Measurements from ENCODE around the gene AKAP8L. TPM values are rescaled to one million over a fixed set of nuclear protein-coding genes. Genes with fewer than 3 reads are reported as not detected.
A peak's percentile ranks its signal among the peaks of the same experiment; 100 is the strongest.
"Not testable (repeated sequence)": the region's sequence is repeated elsewhere in the genome, so short reads cannot be mapped to it uniquely, and the experiment has no call there.

The AKAP8L gene
- total RNA-seq, 1 donor from 2014 or later: 163 TPM

GRCh38 chr19:15354566-15355296, 64.1 kb downstream of the AKAP8L start:
- Mint-ChIP-seq H3K27me3 (ENCODE audit: low read depth) (no peaks in the 10 kb centered on the region), H3K9me3 (no peaks in the 10 kb centered on the region), H3K4me3 (no peak overlapping the region), H3K36me3 (ENCODE audit: low read depth) (peaks cover 22% of the 10 kb centered on the region), H3K27ac (ENCODE audit: unreplicated experiment) (no peak overlapping the region), H3K4me1 (no peaks in the 10 kb centered on the region)
- TF ChIP-seq CTCF (conservative IDR thresholded peaks at IDR 0.05): no peak
- DNase-seq (ENCODE audit: low read depth, low spot score): no peak

GRCh38 chr19:15353908-15354307, 64.9 kb downstream of the AKAP8L start:
- no peak overlapping the region for H3K27ac Mint-ChIP-seq (ENCODE audit: unreplicated experiment)

GRCh38 chr19:15352535-15352934, 66.3 kb downstream of the AKAP8L start:
- peaks cover 15% of the 10 kb centered on the region for H3K36me3 Mint-ChIP-seq (ENCODE audit: low read depth)
- DNase-seq (ENCODE audit: low read depth, low spot score); H3K27me3 Mint-ChIP-seq (ENCODE audit: low read depth); H3K4me3 Mint-ChIP-seq; H3K27ac Mint-ChIP-seq (ENCODE audit: unreplicated experiment); H3K9me3 Mint-ChIP-seq; H3K4me1 Mint-ChIP-seq: not testable (repeated sequence)

More at GRCh38 chr19:15353908-15354307, 64.9 kb downstream of the AKAP8L start:
- Mint-ChIP-seq H3K27me3 (ENCODE audit: low read depth) (no peaks in the 10 kb centered on the region), H3K4me3 (no peak overlapping the region), H3K4me1 (no peaks in the 10 kb centered on the region), H3K9me3 (no peaks in the 10 kb centered on the region), H3K36me3 (ENCODE audit: low read depth) (peaks cover 22% of the 10 kb centered on the region)
- TF ChIP-seq CTCF (conservative IDR thresholded peaks at IDR 0.05): no peak
- DNase-seq (ENCODE audit: low read depth, low spot score): no peak

- H3K9me3 Mint-ChIP-seq; H3K4me1 Mint-ChIP-seq; H3K27ac Mint-ChIP-seq (ENCODE audit: unreplicated experiment); H3K36me3 Mint-ChIP-seq (ENCODE audit: low read depth); DNase-seq (ENCODE audit: low read depth, low spot score); H3K27me3 Mint-ChIP-seq (ENCODE audit: low read depth); H3K4me3 Mint-ChIP-seq: not testable (repeated sequence)
Observed at GRCh38 chr19:15341328-15341727, 77.5 kb downstream of the AKAP8L start.

GRCh38 chr19:15340086-15340485, 78.7 kb downstream of the AKAP8L start:
- no peak for TF ChIP-seq CTCF (conservative IDR thresholded peaks at IDR 0.05)
- DNase-seq (ENCODE audit: low read depth, low spot score): no peak
- Mint-ChIP-seq H3K4me3 (no peak overlapping the region), H3K27ac (ENCODE audit: unreplicated experiment) (no peak overlapping the region), H3K4me1 (no peaks in the 10 kb centered on the region), H3K36me3 (ENCODE audit: low read depth) (no peaks in the 10 kb centered on the region), H3K9me3 (no peaks in the 10 kb centered on the region), H3K27me3 (ENCODE audit: low read depth) (no peaks in the 10 kb centered on the region)

GRCh38 chr19:15337202-15337601, 81.6 kb downstream of the AKAP8L start:
- no peak for DNase-seq (ENCODE audit: low read depth, low spot score)
- H3K27ac Mint-ChIP-seq (ENCODE audit: unreplicated experiment): no peak overlapping the region
- H3K4me1 Mint-ChIP-seq: peaks cover 4% of the 10 kb centered on the region
- H3K27me3 Mint-ChIP-seq (ENCODE audit: low read depth): no peaks in the 10 kb centered on the region
- H3K4me3 Mint-ChIP-seq: no peak overlapping the region
- H3K9me3 Mint-ChIP-seq: no peaks in the 10 kb centered on the region
- no peaks in the 10 kb centered on the region for H3K36me3 Mint-ChIP-seq (ENCODE audit: low read depth)
- TF ChIP-seq CTCF (conservative IDR thresholded peaks at IDR 0.05): no peak

- H3K4me1 Mint-ChIP-seq: not testable (repeated sequence)
Observed at GRCh38 chr19:15335992-15336391, 82.8 kb downstream of the AKAP8L start.

More at GRCh38 chr19:15335992-15336391, 82.8 kb downstream of the AKAP8L start:
- not testable (repeated sequence) for H3K27ac Mint-ChIP-seq (ENCODE audit: unreplicated experiment); DNase-seq (ENCODE audit: low read depth, low spot score); H3K9me3 Mint-ChIP-seq; H3K36me3 Mint-ChIP-seq (ENCODE audit: low read depth); H3K27me3 Mint-ChIP-seq (ENCODE audit: low read depth)
- H3K4me3 Mint-ChIP-seq: peak overlapping the region; percentile 47
